G401 (cell line): ENCODE data around the gene SNORC. TPM values are rescaled to one million over a fixed set of nuclear protein-coding genes. Genes with fewer than 3 reads are reported as not detected.
"Not testable (repeated sequence)": the region's sequence is repeated elsewhere in the genome, so short reads cannot be mapped to it uniquely, and the experiment has no call there.

ENCODE experiments used
- DNase-seq: peaks from one replicate; pipeline ENCODE4 v3.0.0-alpha.2; 2015; ENCODE audit warnings: low spot score
- in situ Hi-C: cut with HindIII; loops from 2 replicates; pipeline ENCODE4 v1.10.0; 2016; ENCODE audit warnings: low sequenced_read_pairs, mixed read lengths
- total RNA-seq: library from RNA; depleted of rRNA; stranded (reverse); fragments of >200 nt; shearing (Covaris generic); gene quantifications from 2 replicates; pipeline ENCODE4 v1.2.3, GENCODE V29; 2014; rRNA removed

SNORC gene
- 0.03 TPM in 1 of 2 replicates, not detected in the other for total RNA-seq

GRCh38 chr2:232870018-232870765, at the start of gene SNORC:
Gene SNORC (plus strand): TSS chr2:232870264. CDS start chr2:232870342, 78 bp downstream.
- DNase-seq: no peak
- in situ Hi-C loops: no loop called here

GRCh38 chr2:232829988-232830387, 40.1 kb upstream of the SNORC start:
- no peak for DNase-seq
- in situ Hi-C loops: no loop called here

- no peak for DNase-seq
- in situ Hi-C loops: no loop called here
Measured at GRCh38 chr2:232831496-232831895, 38.6 kb upstream of the SNORC start.

- in situ Hi-C loops: no loop called here
- no peak for DNase-seq
Measured at GRCh38 chr2:232833830-232834229, 36.2 kb upstream of the SNORC start.

GRCh38 chr2:232835687-232836208, 34.3 kb upstream of the SNORC start:
- DNase-seq: no peak
- in situ Hi-C loops: no loop called here

- DNase-seq: no peak
- in situ Hi-C loops: no loop called here
Measured at GRCh38 chr2:232836934-232837333, 33.1 kb upstream of the SNORC start.

- no peak for DNase-seq
Measured at GRCh38 chr2:232838406-232838874, 31.6 kb upstream of the SNORC start.

GRCh38 chr2:232839411-232840079, 30.5 kb upstream of the SNORC start:
- in situ Hi-C loops: no loop called here
- DNase-seq: peak; percentile 37

More at GRCh38 chr2:232838406-232838874, 31.6 kb upstream of the SNORC start:
- in situ Hi-C loops: no loop called here

GRCh38 chr2:232842689-232843088, 27.4 kb upstream of the SNORC start:
- in situ Hi-C loops: no loop called here
- no peak for DNase-seq

GRCh38 chr2:232843834-232844233, 26.2 kb upstream of the SNORC start:
- no peak for DNase-seq
- in situ Hi-C loops: no loop called here

- no peak for DNase-seq
- in situ Hi-C loops: no loop called here
Measured at GRCh38 chr2:232846055-232846454, 24.0 kb upstream of the SNORC start.

- in situ Hi-C loops: no loop called here
Measured at GRCh38 chr2:232850039-232850438, 20.0 kb upstream of the SNORC start.

GRCh38 chr2:232852081-232852480, 18.0 kb upstream of the SNORC start:
- in situ Hi-C loops, DNase-seq: not testable (repeated sequence)

More at GRCh38 chr2:232850039-232850438, 20.0 kb upstream of the SNORC start:
- DNase-seq: no peak

GRCh38 chr2:232852676-232853075, 17.4 kb upstream of the SNORC start:
- no peak for DNase-seq
- in situ Hi-C loops: no loop called here

- in situ Hi-C loops: no loop called here
- DNase-seq: no peak
Measured at GRCh38 chr2:232854082-232854481, 16.0 kb upstream of the SNORC start.

- in situ Hi-C loops: no loop called here
- DNase-seq: no peak
Measured at GRCh38 chr2:232857158-232857563, 12.9 kb upstream of the SNORC start.

- in situ Hi-C loops: no loop called here
- DNase-seq: no peak
Measured at GRCh38 chr2:232859385-232859916, 10.6 kb upstream of the SNORC start.

- DNase-seq: no peak
- in situ Hi-C loops: no loop called here
Measured at GRCh38 chr2:232860593-232861241, 9.3 kb upstream of the SNORC start.

- in situ Hi-C loops: no loop called here
- no peak for DNase-seq
Measured at GRCh38 chr2:232861353-232861752, 8.7 kb upstream of the SNORC start.
